Panc1 (cell line): Measurements from ENCODE around the gene PDE10A.

Experiments
- POLR2AphosphoS5 ChIP-seq: IDR thresholded peaks from 2 replicates; pipeline ENCODE4 v1.6.1; 2012; ENCODE audit warnings: mild to moderate bottlenecking, low read depth, low read length, moderate library complexity
- TF ChIP-seq, protein P1 (sequence below): fragments of 450-650 bp; IDR thresholded peaks from 2 replicates; pipeline ENCODE4 v1.5.1; 2017; ENCODE audit warnings: mild to moderate bottlenecking

DNA sequence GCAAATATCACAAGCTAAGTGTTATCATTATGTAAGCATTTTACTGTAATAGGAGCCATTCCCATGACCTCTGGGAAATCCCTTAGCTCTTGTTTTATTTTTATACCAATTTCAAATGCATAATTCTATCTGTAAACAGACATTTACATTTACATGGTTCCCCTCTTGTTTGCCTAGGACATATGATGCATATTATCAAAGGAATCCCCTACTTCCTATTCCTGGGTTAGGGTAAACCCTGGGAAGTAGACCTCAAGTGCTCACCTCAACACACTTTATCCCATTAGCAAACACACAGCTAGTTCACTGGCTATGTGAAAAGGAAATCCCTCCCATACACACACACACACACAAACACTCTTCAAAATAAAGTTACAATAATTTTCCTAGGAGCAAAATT lies 27.1 kb downstream of the PDE10A start:
- no peak for TF ChIP-seq POLR2AphosphoS5
- TF ChIP-seq, protein P1, sequence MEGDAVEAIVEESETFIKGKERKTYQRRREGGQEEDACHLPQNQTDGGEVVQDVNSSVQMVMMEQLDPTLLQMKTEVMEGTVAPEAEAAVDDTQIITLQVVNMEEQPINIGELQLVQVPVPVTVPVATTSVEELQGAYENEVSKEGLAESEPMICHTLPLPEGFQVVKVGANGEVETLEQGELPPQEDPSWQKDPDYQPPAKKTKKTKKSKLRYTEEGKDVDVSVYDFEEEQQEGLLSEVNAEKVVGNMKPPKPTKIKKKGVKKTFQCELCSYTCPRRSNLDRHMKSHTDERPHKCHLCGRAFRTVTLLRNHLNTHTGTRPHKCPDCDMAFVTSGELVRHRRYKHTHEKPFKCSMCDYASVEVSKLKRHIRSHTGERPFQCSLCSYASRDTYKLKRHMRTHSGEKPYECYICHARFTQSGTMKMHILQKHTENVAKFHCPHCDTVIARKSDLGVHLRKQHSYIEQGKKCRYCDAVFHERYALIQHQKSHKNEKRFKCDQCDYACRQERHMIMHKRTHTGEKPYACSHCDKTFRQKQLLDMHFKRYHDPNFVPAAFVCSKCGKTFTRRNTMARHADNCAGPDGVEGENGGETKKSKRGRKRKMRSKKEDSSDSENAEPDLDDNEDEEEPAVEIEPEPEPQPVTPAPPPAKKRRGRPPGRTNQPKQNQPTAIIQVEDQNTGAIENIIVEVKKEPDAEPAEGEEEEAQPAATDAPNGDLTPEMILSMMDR, result no peak
